ENCODE measurements around the gene ABLIM1. TPM values are rescaled to one million over a fixed set of nuclear protein-coding genes. Genes with fewer than 3 reads are reported as not detected.

ABLIM1 gene
- total and polyA plus RNA-seq, 2 experiments from 2014 or later: 21.9 to 45.1 TPM

- H3K4me1 ChIP-seq (ENCODE audit: insufficient read depth): no peaks in the 10 kb centered on the region
- ATAC-seq (no peak), DNase-seq (ENCODE audit: low spot score) (no peak)
- H3K4me3 ChIP-seq: no peak overlapping the region
- no peaks in the 10 kb centered on the region for H3K36me3 ChIP-seq (ENCODE audit: insufficient read depth)
- no peak overlapping the region for H2AFZ ChIP-seq
- Mint-ChIP-seq H3K4me3 (no peak overlapping the region), H3K27ac (no peak overlapping the region), H3K4me1 (peaks cover 3% of the 10 kb centered on the region; the same call in 2 of the 3 replicates), H3K36me3 (ENCODE audit: low read depth) (no peaks in the 10 kb centered on the region), H3K9me3 (no peaks in the 10 kb centered on the region), H3K27me3 (ENCODE audit: insufficient read depth, low read depth, poor library complexity) (peaks cover 4% of the 10 kb centered on the region)
- no peaks in the 10 kb centered on the region for H3F3A ChIP-seq (replicated peaks; ENCODE audit: low read depth)
- TF ChIP-seq CTCF (conservative IDR thresholded peaks at IDR 0.05; ENCODE audit: low read depth in 2 of 2): no peak
- TF ChIP-seq JUNB (IDR thresholded peaks at IDR 0.05; ENCODE audit: unreplicated experiment): no peak
- TF ChIP-seq ZNF331 (CRISPR knock-in tag; IDR thresholded peaks at IDR 0.05; ENCODE audit: low read depth): no peak
- TF ChIP-seq EZH2phosphoT487 (IDR thresholded peaks at IDR 0.05; ENCODE audit: unreplicated experiment): no peak
- no peak for TF ChIP-seq CREB1 (CRISPR knock-in tag; IDR thresholded peaks at IDR 0.05; ENCODE audit: low read depth)
- TF ChIP-seq ZNF462 (CRISPR knock-in tag; IDR thresholded peaks at IDR 0.05): no peak
- no peak for TF ChIP-seq POLR2AphosphoS5 (IDR thresholded peaks at IDR 0.05; ENCODE audit: low read depth)
- no peak for TF ChIP-seq NANOG (IDR thresholded peaks at IDR 0.05; ENCODE audit: borderline replicate concordance)
- TF ChIP-seq STAT1 (IDR thresholded peaks at IDR 0.05; ENCODE audit: unreplicated experiment): no peak
- TF ChIP-seq ETS1 (IDR thresholded peaks at IDR 0.05): no peak
- no peak for TF ChIP-seq EZH2 (IDR thresholded peaks at IDR 0.05; ENCODE audit: low read depth, unreplicated experiment)
- TF ChIP-seq ZNF114 (CRISPR knock-in tag; IDR thresholded peaks at IDR 0.05): no peak
- TF ChIP-seq REST (IDR thresholded peaks at IDR 0.05; ENCODE audit: unreplicated experiment): no peak
- no peaks in the 10 kb centered on the region for H3K79me2 ChIP-seq (replicated peaks; ENCODE audit: insufficient read depth)
- no peak overlapping the region for H3K27ac ChIP-seq (ENCODE audit: low read depth)
- no peaks in the 10 kb centered on the region for H3K27me3 ChIP-seq (ENCODE audit: insufficient read depth)
- H3K9me2 ChIP-seq (ENCODE audit: insufficient read depth): no peaks in the 10 kb centered on the region; the same call in 1 of the 2 replicates
- no peak overlapping the region for H3K4me2 ChIP-seq
- H4K20me1 ChIP-seq (replicated peaks; ENCODE audit: insufficient read depth): no peaks in the 10 kb centered on the region
These were observed 231.6 kb downstream of the ABLIM1 start for GRCh38 chr10:114426476-114426875.
